ENCODE results near the gene MTG2.

MTG2 gene

DNA sequence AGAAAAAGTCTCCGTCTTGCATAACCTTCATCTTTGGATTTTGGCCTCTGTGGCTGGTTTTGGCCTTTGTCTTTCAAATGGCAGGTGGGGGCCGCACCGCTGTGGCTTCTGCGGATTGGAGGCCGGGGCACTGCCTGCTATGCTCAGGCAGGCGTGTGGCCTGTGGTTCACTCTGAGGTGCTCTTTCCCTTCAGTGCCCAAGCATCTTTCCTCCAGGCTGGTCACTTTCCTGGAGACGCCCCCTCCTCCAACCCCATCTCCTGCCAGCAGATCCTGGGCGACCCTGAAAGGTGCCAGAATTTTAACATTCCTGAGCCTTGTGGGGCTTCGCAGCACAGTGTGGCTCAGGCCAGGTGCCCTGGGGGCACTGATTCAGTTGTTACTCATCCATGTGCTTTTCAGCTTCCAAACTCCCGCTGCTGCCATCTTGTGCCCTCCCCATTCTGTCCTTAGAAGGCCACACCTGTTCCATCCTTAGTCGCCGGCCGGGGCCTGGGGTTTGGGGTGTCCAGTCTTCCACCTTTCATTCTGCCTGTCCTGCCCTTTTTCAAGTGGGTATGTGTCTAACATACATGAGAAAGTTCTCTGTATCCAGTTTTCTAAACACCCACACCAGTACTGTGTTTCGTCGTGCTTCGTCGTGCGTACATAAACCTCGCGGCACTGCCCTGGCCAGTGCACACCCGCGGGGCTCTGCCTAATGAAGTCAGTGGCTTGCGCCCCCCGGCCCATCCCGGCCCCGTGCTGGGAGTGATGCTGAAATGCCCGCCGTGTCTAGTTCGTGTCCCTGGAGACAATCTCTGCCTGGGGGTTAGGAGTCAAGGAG, 27.2 kb upstream of the MTG2 start:
- DNase-seq (ENCODE audit: extremely low read depth, low read depth): no peak
- TF ChIP-seq CTCF (IDR thresholded peaks at IDR 0.05; ENCODE audit: low read depth, low read length): no peak

DNA sequence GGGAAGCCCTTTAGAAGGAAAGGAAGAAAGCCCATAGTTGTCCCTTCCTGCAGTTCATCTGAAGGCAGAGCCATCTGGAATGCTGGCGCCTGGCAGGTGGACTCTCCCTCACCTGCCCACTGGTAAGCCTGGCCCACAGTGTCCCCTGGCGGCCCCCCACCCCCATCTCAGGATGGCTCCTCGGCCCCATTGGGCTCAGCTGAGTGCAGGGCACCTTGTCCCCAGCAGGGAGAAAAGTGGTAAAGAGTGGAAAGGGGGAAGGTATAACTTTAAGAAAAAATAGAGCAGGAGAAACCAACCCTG, 26.6 kb upstream of the MTG2 start:
- DNase-seq (ENCODE audit: extremely low read depth, low read depth): no peak

DNA sequence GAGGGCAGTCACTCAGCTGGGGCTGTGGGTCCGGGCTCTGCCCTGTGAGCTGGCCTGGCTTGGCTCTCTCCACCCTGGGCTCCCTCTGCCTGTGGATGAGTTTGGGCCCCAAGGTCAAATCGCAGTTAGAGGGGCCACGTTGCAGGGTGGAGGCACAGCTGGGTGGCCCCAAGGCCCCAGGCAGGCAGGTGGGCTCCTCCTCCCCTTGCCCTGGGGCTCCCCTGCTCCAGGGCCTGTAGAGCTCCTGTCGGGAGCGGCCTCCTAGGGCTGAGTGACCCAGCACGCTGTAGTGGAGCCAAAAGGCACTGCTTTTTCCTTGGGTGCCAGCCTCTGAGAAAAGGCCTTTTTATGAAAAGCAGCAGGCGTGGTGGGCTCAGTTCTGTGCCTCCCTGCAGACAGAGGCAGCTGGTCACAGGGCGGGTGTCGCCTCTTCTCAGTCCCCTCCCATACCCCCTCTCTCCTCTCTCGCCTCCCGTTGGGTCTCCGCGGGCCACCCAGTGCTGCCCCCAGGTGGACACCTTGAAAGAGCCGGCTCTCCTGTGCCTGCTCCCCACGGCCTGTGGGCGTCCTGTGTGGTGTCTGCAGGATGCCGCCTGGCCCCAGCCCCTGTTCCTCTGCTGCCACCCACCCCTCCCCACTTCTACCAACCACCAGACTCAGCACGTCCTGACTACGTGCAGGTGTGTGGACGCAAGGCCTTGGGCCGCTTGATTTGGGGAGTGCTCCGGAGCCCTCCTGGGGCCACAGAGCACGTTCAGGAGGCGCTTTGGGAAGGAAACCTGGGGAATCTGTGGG, 26.0 kb upstream of the MTG2 start:
- no peak for DNase-seq (ENCODE audit: extremely low read depth, low read depth)
- peak; percentile 66 for TF ChIP-seq CTCF (IDR thresholded peaks at IDR 0.05; ENCODE audit: low read depth, low read length)

More for the DNA sequence above, 26.6 kb upstream of the MTG2 start:
- TF ChIP-seq CTCF (IDR thresholded peaks at IDR 0.05; ENCODE audit: low read depth, low read length): no peak

DNA sequence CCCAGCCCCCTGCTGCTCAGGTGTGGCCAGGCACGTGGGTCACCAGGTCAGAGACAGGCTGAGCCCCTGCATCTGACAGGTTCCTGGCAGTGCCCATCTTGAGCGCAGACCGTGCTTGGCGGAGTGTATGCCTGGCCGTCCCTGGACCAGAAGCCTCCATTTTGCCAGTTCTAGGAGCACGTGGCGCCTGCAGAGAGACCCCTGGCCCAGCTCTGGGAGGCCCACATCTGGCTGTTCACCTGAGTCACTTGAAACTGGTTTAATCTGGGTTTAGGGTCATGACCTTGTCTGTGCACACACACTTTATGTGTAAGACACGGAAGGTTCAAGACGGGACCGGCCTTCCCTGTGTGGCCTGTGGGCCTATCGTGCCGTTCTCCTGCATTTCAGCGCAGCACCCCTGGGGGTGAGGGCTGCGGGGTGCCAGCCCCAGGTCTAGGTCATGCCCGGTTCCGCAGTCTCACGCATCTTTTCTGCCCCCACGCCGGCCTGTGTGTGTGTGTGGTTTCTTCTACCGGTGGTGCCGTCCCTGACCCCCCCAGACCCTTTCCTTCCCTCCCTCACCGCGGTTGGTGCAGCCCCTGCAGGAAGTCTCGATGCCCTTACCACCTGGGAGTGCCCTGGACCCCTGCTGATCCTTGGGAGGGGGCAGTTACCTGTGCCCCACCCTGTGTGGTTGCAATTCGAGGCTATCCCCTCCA, 25.3 kb upstream of the MTG2 start:
- DNase-seq (ENCODE audit: extremely low read depth, low read depth): no peak
- no peak for TF ChIP-seq CTCF (IDR thresholded peaks at IDR 0.05; ENCODE audit: low read depth, low read length)

DNA sequence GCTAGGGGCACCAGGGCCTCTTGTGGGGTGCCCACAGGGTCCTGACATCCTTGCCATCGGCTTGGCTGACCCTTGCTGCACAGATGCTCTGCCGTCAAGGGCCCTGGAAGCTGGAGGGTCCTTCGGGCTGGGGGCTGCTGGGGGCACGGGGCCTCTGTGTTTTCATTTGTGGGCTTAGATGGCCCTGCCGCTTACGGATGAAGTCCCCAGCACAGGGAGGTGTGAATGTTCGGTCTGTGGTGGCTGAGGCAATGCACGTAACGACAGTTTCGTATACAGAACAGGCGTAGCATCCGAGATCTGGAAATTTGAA, 24.8 kb upstream of the MTG2 start:
- no peak for TF ChIP-seq CTCF (IDR thresholded peaks at IDR 0.05; ENCODE audit: low read depth, low read length)
- DNase-seq (ENCODE audit: extremely low read depth, low read depth): no peak

DNA sequence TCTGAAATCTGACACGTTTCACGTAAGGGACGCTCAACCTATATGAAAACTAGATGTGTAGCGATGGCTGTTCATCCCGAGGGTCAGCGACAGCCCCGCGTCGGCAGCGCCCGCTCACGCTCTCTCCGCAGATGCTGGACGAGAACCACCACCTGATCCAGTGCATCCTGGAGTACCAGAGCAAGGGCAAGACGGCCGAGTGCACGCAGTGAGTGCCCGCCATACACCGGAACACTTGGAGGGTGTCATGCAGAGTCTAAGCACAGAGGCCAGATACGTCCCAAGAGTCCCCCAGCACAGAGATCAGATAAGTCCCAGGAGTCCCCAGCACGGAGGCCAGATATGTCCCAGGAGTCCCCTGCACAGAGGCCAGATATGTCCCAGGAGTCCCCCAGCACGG, 24.3 kb upstream of the MTG2 start:
- no peak for DNase-seq (ENCODE audit: extremely low read depth, low read depth)
- TF ChIP-seq CTCF (IDR thresholded peaks at IDR 0.05; ENCODE audit: low read depth, low read length): no peak

- no peak for DNase-seq (ENCODE audit: extremely low read depth, low read depth)
- no peak for TF ChIP-seq CTCF (IDR thresholded peaks at IDR 0.05; ENCODE audit: low read depth, low read length)
These were observed 23.8 kb upstream of the MTG2 start for GRCh38 chr20:62159052-62159451.
